Stimulated activated CD8-positive, alpha-beta memory T cell treated with anti-CD3 and anti-CD28 coated beads, Interleukin-15, amount 100 ng/mL, for 4 hours (primary cell): Measurements from ENCODE around the gene RPL7A.
"Not testable (repeated sequence)": the region's sequence is repeated elsewhere in the genome, so short reads cannot be mapped to it uniquely, and the experiment has no call there.

Experiments used
- DNase-seq, 2 donors: peaks; one replicate each; pipeline ENCODE4 v3.0.0-alpha.2; 2020; ENCODE audit warnings: low read depth in 2 of 2

RPL7A gene

GRCh38 chr9:133327834-133328484 lies 20.1 kb upstream of the RPL7A start:
- no peak for DNase-seq

GRCh38 chr9:133329306-133330156 lies 18.5 kb upstream of the RPL7A start:
- not testable (repeated sequence) for DNase-seq

- DNase-seq, result no peak
Measured at GRCh38 chr9:133331221-133331620, 16.8 kb upstream of the RPL7A start.

- no peak for DNase-seq
Measured at GRCh38 chr9:133331641-133332380, 16.2 kb upstream of the RPL7A start.

- no peak for DNase-seq
Measured at GRCh38 chr9:133332381-133332730, 15.7 kb upstream of the RPL7A start.

GRCh38 chr9:133333011-133333410 lies 15.0 kb upstream of the RPL7A start:
- no peak for DNase-seq

GRCh38 chr9:133333566-133333965 lies 14.5 kb upstream of the RPL7A start:
- no peak for DNase-seq

GRCh38 chr9:133334161-133334560 lies 13.9 kb upstream of the RPL7A start:
- no peak for DNase-seq

- DNase-seq, result not testable (repeated sequence)
Measured at GRCh38 chr9:133334888-133335287, 13.1 kb upstream of the RPL7A start.

- DNase-seq, result peak; percentile 84 to 90
Measured at GRCh38 chr9:133335924-133336811, 11.8 kb upstream of the RPL7A start, which contains the start of gene SURF6. SURF6 (minus strand) TSS chr9:133336188; CDS start chr9:133336132, 56 bp downstream.

- DNase-seq, result no peak
Measured at GRCh38 chr9:133339641-133340040, 8.4 kb upstream of the RPL7A start.

GRCh38 chr9:133340256-133340655 lies 7.8 kb upstream of the RPL7A start:
- no peak for DNase-seq

GRCh38 chr9:133340916-133341315 lies 7.1 kb upstream of the RPL7A start:
- DNase-seq, result no peak

- DNase-seq, result no peak
Measured at GRCh38 chr9:133341369-133342068, 6.5 kb upstream of the RPL7A start.

GRCh38 chr9:133342069-133342406 lies 6.0 kb upstream of the RPL7A start:
- DNase-seq, result no peak

GRCh38 chr9:133342570-133342969 lies 5.4 kb upstream of the RPL7A start:
- DNase-seq, result no peak

GRCh38 chr9:133344071-133344470 lies 3.9 kb upstream of the RPL7A start:
- DNase-seq, result no peak

GRCh38 chr9:133344979-133345378 lies 3.0 kb upstream of the RPL7A start:
- no peak for DNase-seq

- no peak for DNase-seq
Measured at GRCh38 chr9:133345596-133345995, 2.4 kb upstream of the RPL7A start.

GRCh38 chr9:133346021-133346785 lies 1.8 kb upstream of the RPL7A start:
- no peak for DNase-seq
